ENCODE results near the gene TXNDC9.
"Not testable (repeated sequence)": the region's sequence is repeated elsewhere in the genome, so short reads cannot be mapped to it uniquely, and the experiment has no call there.

Gene TXNDC9

GRCh38 chr2:99338029-99338585, 2.0 kb upstream of the TXNDC9 start:
- Mint-ChIP-seq H3K4me3 (no peak overlapping the region), H3K4me1 (peaks cover 30% of the 10 kb centered on the region), H3K27me3 (ENCODE audit: low read depth, poor library complexity) (no peaks in the 10 kb centered on the region), H3K9me3 (no peaks in the 10 kb centered on the region), H3K36me3 (ENCODE audit: low read depth) (peaks cover 11% of the 10 kb centered on the region), H3K27ac (no peak overlapping the region)
- no peak for DNase-seq
- TF ChIP-seq CTCF (IDR thresholded peaks at IDR 0.05): no peak

GRCh38 chr2:99337113-99338028, 1.2 kb upstream of the TXNDC9 start, which contains the start of gene EIF5B:
Gene EIF5B (plus strand): TSS chr2:99337389. CDS start chr2:99337555, 166 bp downstream.
- no peaks in the 10 kb centered on the region for H3K9me3 Mint-ChIP-seq

GRCh38 chr2:99336804-99337112, 625 bp upstream of the TXNDC9 start:
- peaks cover 19% of the 10 kb centered on the region for H3K36me3 Mint-ChIP-seq (ENCODE audit: low read depth)
- H3K27ac Mint-ChIP-seq: no peak overlapping the region
- H3K27me3 Mint-ChIP-seq (ENCODE audit: low read depth, poor library complexity): no peaks in the 10 kb centered on the region
- no peak overlapping the region for H3K4me3 Mint-ChIP-seq
- no peak for TF ChIP-seq CTCF (IDR thresholded peaks at IDR 0.05)
- DNase-seq: no peak
- H3K4me1 Mint-ChIP-seq: peaks cover 30% of the 10 kb centered on the region
- no peaks in the 10 kb centered on the region for H3K9me3 Mint-ChIP-seq

More at GRCh38 chr2:99337113-99338028, 1.2 kb upstream of the TXNDC9 start, which contains the start of gene EIF5B:
- Mint-ChIP-seq H3K36me3 (ENCODE audit: low read depth) (peaks cover 14% of the 10 kb centered on the region), H3K4me1 (peaks cover 30% of the 10 kb centered on the region), H3K27ac (no peak within 1 kb of the TSS), H3K4me3 (no peak within 1 kb of the TSS), H3K27me3 (ENCODE audit: low read depth, poor library complexity) (no peaks in the 10 kb centered on the region)
- DNase-seq: peak; percentile 94
- TF ChIP-seq CTCF (IDR thresholded peaks at IDR 0.05): peak; percentile 42

- Mint-ChIP-seq H3K27ac (no peak overlapping the region), H3K4me3 (no peak overlapping the region), H3K4me1 (no peaks in the 10 kb centered on the region), H3K9me3 (no peaks in the 10 kb centered on the region), H3K36me3 (ENCODE audit: low read depth) (peaks cover 72% of the 10 kb centered on the region), H3K27me3 (ENCODE audit: low read depth, poor library complexity) (no peaks in the 10 kb centered on the region)
- no peak for TF ChIP-seq CTCF (IDR thresholded peaks at IDR 0.05)
- no peak for DNase-seq
Measured at GRCh38 chr2:99325384-99325783, 10.7 kb downstream of the TXNDC9 start.

GRCh38 chr2:99317873-99318200, 18.3 kb downstream of the TXNDC9 start:
- peaks cover 70% of the 10 kb centered on the region for H3K36me3 Mint-ChIP-seq (ENCODE audit: low read depth)
- H3K4me1 Mint-ChIP-seq, H3K27ac Mint-ChIP-seq: not testable (repeated sequence)

GRCh38 chr2:99317161-99317872, 18.8 kb downstream of the TXNDC9 start:
- Mint-ChIP-seq H3K27me3 (ENCODE audit: low read depth, poor library complexity) (peaks cover 5% of the 10 kb centered on the region), H3K4me3 (no peak overlapping the region), H3K4me1 (no peaks in the 10 kb centered on the region), H3K9me3 (peaks cover 13% of the 10 kb centered on the region), H3K27ac (peak overlapping the region; percentile 27), H3K36me3 (ENCODE audit: low read depth) (peaks cover 68% of the 10 kb centered on the region)
- DNase-seq: no peak
- TF ChIP-seq CTCF (IDR thresholded peaks at IDR 0.05): no peak

More at GRCh38 chr2:99317873-99318200, 18.3 kb downstream of the TXNDC9 start:
- peaks cover 13% of the 10 kb centered on the region for H3K9me3 Mint-ChIP-seq
- not testable (repeated sequence) for DNase-seq; H3K4me3 Mint-ChIP-seq; H3K27me3 Mint-ChIP-seq (ENCODE audit: low read depth, poor library complexity)

- not testable (repeated sequence) for H3K4me1 Mint-ChIP-seq; H3K4me3 Mint-ChIP-seq; DNase-seq; H3K27me3 Mint-ChIP-seq (ENCODE audit: low read depth, poor library complexity); H3K9me3 Mint-ChIP-seq; H3K27ac Mint-ChIP-seq
- H3K36me3 Mint-ChIP-seq (ENCODE audit: low read depth): peaks cover 59% of the 10 kb centered on the region
Measured at GRCh38 chr2:99301097-99301496, 35.0 kb downstream of the TXNDC9 start, which contains the start of gene LYG1. Gene LYG1 (minus strand): TSS chr2:99301197. CDS start chr2:99295670, 5,527 bp downstream.
